Measurements from ENCODE around the gene HES7. TPM values are rescaled to one million over a fixed set of nuclear protein-coding genes. Genes with fewer than 3 reads are reported as not detected.
"Not testable (repeated sequence)": the region's sequence is repeated elsewhere in the genome, so short reads cannot be mapped to it uniquely, and the experiment has no call there.

Gene HES7
- under 0.01 TPM in 1 of 2 replicates, not detected in the other for total RNA-seq

- DNase-seq (ENCODE audit: low read depth in 2 of 2) = no peak
Measured at GRCh38 chr17:8123695-8124349, at the start of gene HES7. Gene HES7, minus strand, starts transcription at chr17:8124106. Its CDS starts 22 bp downstream, at chr17:8124084.

- peak; percentile 96 for DNase-seq (ENCODE audit: low read depth in 2 of 2)
Measured at GRCh38 chr17:8173056-8173870, 49.4 kb upstream of the HES7 start.

GRCh38 chr17:8170186-8170585 lies 46.3 kb upstream of the HES7 start:
- not testable (repeated sequence) for DNase-seq (ENCODE audit: low read depth in 2 of 2)

GRCh38 chr17:8167526-8167925 lies 43.6 kb upstream of the HES7 start:
- DNase-seq (ENCODE audit: low read depth in 2 of 2) = no peak

GRCh38 chr17:8166731-8167130 lies 42.8 kb upstream of the HES7 start:
- no peak for DNase-seq (ENCODE audit: low read depth in 2 of 2)

- DNase-seq (ENCODE audit: low read depth in 2 of 2) = no peak
Measured at GRCh38 chr17:8164815-8165131, 40.9 kb upstream of the HES7 start.

GRCh38 chr17:8163978-8164814 lies 40.3 kb upstream of the HES7 start:
- DNase-seq (ENCODE audit: low read depth in 2 of 2) = no peak

- DNase-seq (ENCODE audit: low read depth in 2 of 2) = no peak
Measured at GRCh38 chr17:8162997-8163977, 39.4 kb upstream of the HES7 start.

GRCh38 chr17:8162233-8162996 lies 38.5 kb upstream of the HES7 start, which contains the start of gene VAMP2:
Gene VAMP2, minus strand, starts transcription at chr17:8162948. Its CDS starts 69 bp downstream, at chr17:8162879.
- peak in 1 of 2 donors; percentile 71 for DNase-seq (ENCODE audit: low read depth in 2 of 2)

- no peak for DNase-seq (ENCODE audit: low read depth in 2 of 2)
Measured at GRCh38 chr17:8161289-8162232, 37.7 kb upstream of the HES7 start.

GRCh38 chr17:8160741-8161221 lies 36.9 kb upstream of the HES7 start:
- DNase-seq (ENCODE audit: low read depth in 2 of 2) = no peak

GRCh38 chr17:8160224-8160577 lies 36.3 kb upstream of the HES7 start:
- DNase-seq (ENCODE audit: low read depth in 2 of 2) = no peak

- no peak for DNase-seq (ENCODE audit: low read depth in 2 of 2)
Measured at GRCh38 chr17:8159459-8160223, 35.7 kb upstream of the HES7 start.

- DNase-seq (ENCODE audit: low read depth in 2 of 2) = no peak
Measured at GRCh38 chr17:8159032-8159400, 35.1 kb upstream of the HES7 start.

- DNase-seq (ENCODE audit: low read depth in 2 of 2) = peak; percentile 81 to 90
Measured at GRCh38 chr17:8158267-8159031, 34.5 kb upstream of the HES7 start.

GRCh38 chr17:8156246-8156992 lies 32.5 kb upstream of the HES7 start:
- peak; percentile 100 for DNase-seq (ENCODE audit: low read depth in 2 of 2)

- DNase-seq (ENCODE audit: low read depth in 2 of 2) = no peak
Measured at GRCh38 chr17:8155996-8156245, 32.0 kb upstream of the HES7 start.
